ENCODE data around the gene FAM53C. TPM values are rescaled to one million over a fixed set of nuclear protein-coding genes. Genes with fewer than 3 reads are reported as not detected.

Gene FAM53C
- total RNA-seq, 2 donors from 2014 or later = 18.6 to 21.4 TPM

GRCh38 chr5:138351517-138351916 lies 13.5 kb downstream of the FAM53C start:
- H3K27me3 ChIP-seq = no peaks in the 10 kb centered on the region
- H3K4me1 ChIP-seq = peaks cover 0 to 53% of the 10 kb centered on the region in 2 donors
- no peak overlapping the region for H3K27ac ChIP-seq
- peaks cover 25% of the 10 kb centered on the region for H3K36me3 ChIP-seq
- TF ChIP-seq CTCF (IDR thresholded peaks at IDR 0.05) = no peak
- H3K4me3 ChIP-seq = no peak overlapping the region
- DNase-seq (ENCODE audit: low spot score) = no peak
- no peaks in the 10 kb centered on the region for H3K9me3 ChIP-seq

DNA sequence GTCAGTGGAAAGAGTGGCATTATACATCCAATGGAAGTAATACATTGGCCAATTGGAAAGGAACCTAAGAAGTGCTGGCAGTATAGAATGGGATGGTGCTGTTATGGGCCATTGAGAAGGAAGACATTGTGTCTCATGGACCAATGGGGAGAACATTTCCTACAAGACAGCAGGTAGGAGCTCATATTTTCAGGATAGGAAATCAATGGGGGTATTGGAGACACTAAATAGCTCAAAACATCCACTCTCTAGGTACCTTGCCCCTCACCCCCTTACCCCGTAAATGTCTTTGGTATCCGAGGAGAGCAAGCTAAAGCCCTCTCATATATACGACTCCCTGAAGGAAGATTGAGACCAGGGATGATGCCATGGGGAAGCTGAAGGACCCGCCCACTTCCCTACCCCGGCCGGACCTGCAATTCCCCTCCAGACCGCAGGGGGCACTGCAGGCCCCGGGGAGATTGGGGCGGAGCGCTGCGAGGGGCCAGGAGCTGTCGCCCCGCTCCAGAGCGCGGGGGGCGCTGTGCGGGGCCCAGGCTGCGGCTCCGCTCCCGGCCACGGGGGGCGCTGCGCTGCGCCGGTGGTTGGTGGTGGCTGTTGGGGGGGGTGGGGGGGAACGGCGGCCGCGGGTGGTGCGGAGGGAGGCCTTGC lies 14.1 kb downstream of the FAM53C start, which contains the start of gene KDM3B:
Gene KDM3B (plus strand): TSS at position 615 of the 651 bp plus-strand sequence. CDS start 111 bp downstream, outside the sequence.
- peaks cover 0 to 58% of the 10 kb centered on the region in 2 donors for H3K4me1 ChIP-seq
- no peaks in the 10 kb centered on the region for H3K27me3 ChIP-seq
- H3K36me3 ChIP-seq = peaks cover 18% of the 10 kb centered on the region
- TF ChIP-seq CTCF (IDR thresholded peaks at IDR 0.05) = peak; percentile 90 to 99
- H3K9me3 ChIP-seq = no peaks in the 10 kb centered on the region
- H3K27ac ChIP-seq = peak within 1 kb of the TSS; percentile 97
- H3K4me3 ChIP-seq = peak within 1 kb of the TSS; percentile 89 to 96
- peak; percentile 74 for DNase-seq (ENCODE audit: low spot score)

DNA sequence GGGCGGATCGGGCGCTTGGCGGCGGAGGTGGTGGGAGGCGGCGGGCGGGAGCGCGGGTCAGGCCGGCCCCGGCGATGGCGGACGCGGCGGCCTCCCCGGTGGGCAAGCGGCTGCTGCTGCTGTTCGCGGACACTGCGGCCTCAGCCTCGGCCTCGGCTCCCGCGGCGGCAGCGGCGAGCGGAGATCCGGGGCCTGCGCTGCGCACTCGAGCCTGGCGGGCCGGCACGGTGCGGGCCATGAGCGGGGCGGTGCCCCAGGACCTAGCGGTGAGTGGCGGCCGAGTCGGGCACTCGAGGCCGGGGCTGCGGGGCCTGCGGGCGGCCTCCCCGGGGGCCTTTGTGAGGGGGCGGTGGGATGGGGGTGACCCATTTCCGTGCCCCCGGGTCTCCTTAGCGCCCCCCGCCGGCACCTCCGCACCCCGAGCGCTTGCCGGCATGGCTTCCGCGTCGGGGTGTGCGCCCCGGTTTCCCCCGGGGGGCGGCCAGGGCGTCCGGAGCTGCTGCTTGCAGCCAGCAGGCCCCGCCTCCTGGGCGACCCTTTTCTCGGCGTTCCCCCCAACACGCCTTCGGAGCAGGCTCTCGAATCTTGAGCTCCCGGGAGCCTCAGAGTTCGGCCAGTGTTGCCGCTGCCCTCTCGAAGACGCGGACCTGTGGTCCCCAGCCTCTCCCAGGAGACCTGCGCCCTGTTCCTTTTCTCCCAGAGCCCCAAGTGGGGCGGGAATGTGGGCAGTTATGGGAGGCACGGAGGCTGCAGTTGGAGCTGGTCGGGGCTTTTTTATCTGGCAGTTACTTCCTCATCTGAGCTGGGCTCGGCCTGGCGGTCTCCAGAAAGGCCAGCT lies 14.9 kb downstream of the FAM53C start:
- peak; percentile 55 to 71 for TF ChIP-seq CTCF (IDR thresholded peaks at IDR 0.05)
- peak overlapping the region; percentile 97 for H3K27ac ChIP-seq
- H3K36me3 ChIP-seq = peaks cover 10% of the 10 kb centered on the region
- DNase-seq (ENCODE audit: low spot score) = peak; percentile 64
- no peaks in the 10 kb centered on the region for H3K27me3 ChIP-seq
- peak overlapping the region; percentile 89 to 96 for H3K4me3 ChIP-seq
- H3K4me1 ChIP-seq = peaks cover 0 to 58% of the 10 kb centered on the region in 2 donors
- H3K9me3 ChIP-seq = no peaks in the 10 kb centered on the region

- Histone ChIP-seq H3K27me3 (no peaks in the 10 kb centered on the region), H3K4me3 (peak overlapping the region; percentile 89 to 96), H3K27ac (peak overlapping the region; percentile 97), H3K9me3 (no peaks in the 10 kb centered on the region), H3K4me1 (peaks cover 0 to 58% of the 10 kb centered on the region in 2 donors), H3K36me3 (peaks cover 4% of the 10 kb centered on the region)
- DNase-seq (ENCODE audit: low spot score) = no peak
- TF ChIP-seq CTCF (IDR thresholded peaks at IDR 0.05) = no peak
These were observed 15.6 kb downstream of the FAM53C start for GRCh38 chr5:138353560-138354080.

DNA sequence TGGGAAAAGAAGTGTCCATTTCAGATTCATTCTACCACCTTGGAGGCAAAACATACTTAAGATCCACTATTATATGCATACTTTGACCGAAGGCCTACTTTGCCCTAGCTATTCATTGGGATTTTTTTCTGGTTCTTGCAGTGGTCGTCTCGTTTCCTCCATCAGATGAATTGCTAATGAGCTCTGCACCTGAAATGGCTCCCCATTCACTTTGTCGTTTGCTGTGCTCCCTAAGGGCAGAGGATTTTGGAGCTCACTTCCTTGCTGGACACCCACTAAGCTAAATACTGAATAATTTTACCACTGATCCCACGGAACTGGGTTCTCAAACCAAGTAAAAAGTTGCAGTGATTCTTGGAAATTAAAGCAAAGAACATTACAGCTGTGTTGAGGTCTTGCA lies 16.3 kb downstream of the FAM53C start:
- H3K4me1 ChIP-seq = peaks cover 0 to 55% of the 10 kb centered on the region in 2 donors
- H3K27me3 ChIP-seq = no peaks in the 10 kb centered on the region
- no peak for TF ChIP-seq CTCF (IDR thresholded peaks at IDR 0.05)
- H3K36me3 ChIP-seq = no peaks in the 10 kb centered on the region
- peak overlapping the region; percentile 37 to 97 for H3K27ac ChIP-seq
- peak overlapping the region; percentile 89 to 96 for H3K4me3 ChIP-seq
- no peak for DNase-seq (ENCODE audit: low spot score)
- no peaks in the 10 kb centered on the region for H3K9me3 ChIP-seq
